Esophagus squamous epithelium (tissue), 5 donors: ENCODE data around the gene CARMIL3. TPM values are rescaled to one million over a fixed set of nuclear protein-coding genes. Genes with fewer than 3 reads are reported as not detected.

Experiments used
- DNase-seq: peaks from one replicate; lab custom pipeline; 2025; lab: John Stamatoyannopoulos, UW
- H3K27ac ChIP-seq, 4 donors: fragments of 200-600 bp; sonication (generic); one replicate each; pipeline ENCODE4 v1.5.1; 2016 to 2019; ENCODE audit warnings: mild to moderate bottlenecking in 1 of 4
- H3K27me3 ChIP-seq, 4 donors: fragments of 200-600 bp; sonication (generic); 1 replicate in 3 of 4; 2 replicates in 1 of 4; pipeline versions ENCODE4 v1.5.1 to v1.6.0; 2017 to 2021; ENCODE audit warnings: antibody characterized with exemption in 1 of 4
- H3K36me3 ChIP-seq, 3 donors: fragments of 200-600 bp; sonication (generic); one replicate each; pipeline ENCODE4 v1.5.1; 2016 to 2019
- H3K4me1 ChIP-seq, 3 donors: fragments of 200-600 bp; sonication (generic); one replicate each; pipeline ENCODE4 v1.5.1; 2017 to 2019
- H3K4me3 ChIP-seq, 4 donors: fragments of 200-600 bp; sonication (generic); 1 replicate in 3 of 4; 2 replicates in 1 of 4; pipeline ENCODE4 v1.5.1; 2016 to 2019; ENCODE audit warnings: mild to moderate bottlenecking in 2 of 4, moderate library complexity in 1 of 4
- H3K9me3 ChIP-seq, 3 donors: fragments of 200-600 bp; sonication (generic); one replicate each; pipeline ENCODE4 v1.5.1; 2016 to 2019
- POLR2A ChIP-seq, 4 donors: fragments of 450-650 bp; IDR thresholded peaks; one replicate each; pipeline ENCODE4 v1.6.1; 2017; ENCODE audit warnings: antibody characterized with exemption in 4 of 4, mild to moderate bottlenecking in 4 of 4, moderate library complexity in 3 of 4
- WGBS, 2 donors: methylation state at CpG; one replicate each; pipeline ENCODE4 v1.1.5; 2018; 5-methylcytosine and 5-hydroxymethylcytosine counted together
- intact Hi-C: fragments of 100-400 bp; cut with DNase I; formaldehyde crosslinking; loops from one replicate; pipeline ENCODE4 v1.15.0; 2022
- total RNA-seq, 4 donors: library from RNA; depleted of rRNA; stranded (reverse); fragments of >200 nt; gene quantifications; one replicate each; pipeline ENCODE4 v1.1.0, GENCODE V29; 2016
- TF ChIP-seq, protein P1 (sequence below), 6 experiments: fragments of 450-650 bp in 4 of 6; fragments of 200-600 bp in 2 of 6; sonication (generic) in 2 of 6; IDR thresholded peaks; one replicate each; pipeline ENCODE4 v1.5.1; 2016 to 2019; ENCODE audit warnings: antibody characterized with exemption in 6 of 6, mild to moderate bottlenecking in 4 of 6, moderate library complexity in 4 of 6
- donor health status: DM: yes; HTN: yes; CAD: no.

Gene CARMIL3
- total RNA-seq, 4 donors from 2014 or later: 0.38 to 1.2 (median 0.86) TPM

DNA sequence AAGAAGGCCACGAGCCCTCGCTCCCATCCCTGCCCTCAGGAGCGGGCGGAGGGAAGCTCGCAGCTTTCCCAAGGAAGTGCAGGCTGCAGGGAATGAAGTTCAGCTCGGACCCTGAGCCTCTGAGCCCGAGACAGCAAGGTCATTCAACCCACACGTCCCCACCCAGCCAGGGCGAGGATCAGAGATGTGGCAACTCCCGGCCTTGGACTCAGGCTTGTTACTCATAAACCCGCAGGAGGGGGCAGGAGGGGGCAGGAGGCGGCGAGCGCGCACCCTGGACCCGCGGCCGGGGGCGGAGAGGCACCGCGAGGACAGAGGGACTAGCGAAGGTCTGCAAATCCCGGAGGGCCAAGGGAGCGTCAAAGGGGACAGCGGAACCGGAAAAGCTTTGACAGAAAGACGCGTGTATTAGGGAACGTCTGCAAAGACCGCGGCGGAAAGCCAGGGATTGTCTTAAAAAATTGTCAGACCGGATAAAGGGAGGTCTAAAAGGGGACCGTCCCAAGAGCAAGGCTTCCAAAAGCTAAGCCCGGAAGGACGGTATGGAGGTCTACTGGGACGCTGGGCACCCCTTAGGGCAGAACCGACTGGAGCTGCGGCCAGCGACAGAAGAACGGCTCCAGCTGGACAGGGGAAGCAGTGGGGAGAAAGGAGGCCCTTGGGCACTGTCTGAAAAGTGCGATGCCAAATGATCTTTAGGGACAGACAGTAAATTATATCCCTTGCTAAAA lies 62.2 kb downstream of the CARMIL3 start:
- Histone ChIP-seq H3K27ac (peak overlapping the region; percentile 96 to 99 (median 99)), H3K4me3 (peak overlapping the region; percentile 46 to 84 (median 68)), H3K36me3 (peaks cover 6 to 25% (median 8%) of the 10 kb centered on the region in 3 donors), H3K27me3 (no peaks in the 10 kb centered on the region), H3K9me3 (no peaks in the 10 kb centered on the region), H3K4me1 (peaks cover 12 to 33% (median 17%) of the 10 kb centered on the region in 3 donors)
- TF ChIP-seq POLR2A (IDR thresholded peaks at IDR 0.05): peak in 2 of 4 donors; percentile 9 to 73
- TF ChIP-seq, protein P1, sequence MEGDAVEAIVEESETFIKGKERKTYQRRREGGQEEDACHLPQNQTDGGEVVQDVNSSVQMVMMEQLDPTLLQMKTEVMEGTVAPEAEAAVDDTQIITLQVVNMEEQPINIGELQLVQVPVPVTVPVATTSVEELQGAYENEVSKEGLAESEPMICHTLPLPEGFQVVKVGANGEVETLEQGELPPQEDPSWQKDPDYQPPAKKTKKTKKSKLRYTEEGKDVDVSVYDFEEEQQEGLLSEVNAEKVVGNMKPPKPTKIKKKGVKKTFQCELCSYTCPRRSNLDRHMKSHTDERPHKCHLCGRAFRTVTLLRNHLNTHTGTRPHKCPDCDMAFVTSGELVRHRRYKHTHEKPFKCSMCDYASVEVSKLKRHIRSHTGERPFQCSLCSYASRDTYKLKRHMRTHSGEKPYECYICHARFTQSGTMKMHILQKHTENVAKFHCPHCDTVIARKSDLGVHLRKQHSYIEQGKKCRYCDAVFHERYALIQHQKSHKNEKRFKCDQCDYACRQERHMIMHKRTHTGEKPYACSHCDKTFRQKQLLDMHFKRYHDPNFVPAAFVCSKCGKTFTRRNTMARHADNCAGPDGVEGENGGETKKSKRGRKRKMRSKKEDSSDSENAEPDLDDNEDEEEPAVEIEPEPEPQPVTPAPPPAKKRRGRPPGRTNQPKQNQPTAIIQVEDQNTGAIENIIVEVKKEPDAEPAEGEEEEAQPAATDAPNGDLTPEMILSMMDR (IDR thresholded peaks at IDR 0.05): no peak
- intact Hi-C loops: no loop called here
- DNase-seq: peak; percentile 58
- WGBS, 2 donors: 1% methylated on average over 25 to 30 of the region's 42 CpGs

DNA sequence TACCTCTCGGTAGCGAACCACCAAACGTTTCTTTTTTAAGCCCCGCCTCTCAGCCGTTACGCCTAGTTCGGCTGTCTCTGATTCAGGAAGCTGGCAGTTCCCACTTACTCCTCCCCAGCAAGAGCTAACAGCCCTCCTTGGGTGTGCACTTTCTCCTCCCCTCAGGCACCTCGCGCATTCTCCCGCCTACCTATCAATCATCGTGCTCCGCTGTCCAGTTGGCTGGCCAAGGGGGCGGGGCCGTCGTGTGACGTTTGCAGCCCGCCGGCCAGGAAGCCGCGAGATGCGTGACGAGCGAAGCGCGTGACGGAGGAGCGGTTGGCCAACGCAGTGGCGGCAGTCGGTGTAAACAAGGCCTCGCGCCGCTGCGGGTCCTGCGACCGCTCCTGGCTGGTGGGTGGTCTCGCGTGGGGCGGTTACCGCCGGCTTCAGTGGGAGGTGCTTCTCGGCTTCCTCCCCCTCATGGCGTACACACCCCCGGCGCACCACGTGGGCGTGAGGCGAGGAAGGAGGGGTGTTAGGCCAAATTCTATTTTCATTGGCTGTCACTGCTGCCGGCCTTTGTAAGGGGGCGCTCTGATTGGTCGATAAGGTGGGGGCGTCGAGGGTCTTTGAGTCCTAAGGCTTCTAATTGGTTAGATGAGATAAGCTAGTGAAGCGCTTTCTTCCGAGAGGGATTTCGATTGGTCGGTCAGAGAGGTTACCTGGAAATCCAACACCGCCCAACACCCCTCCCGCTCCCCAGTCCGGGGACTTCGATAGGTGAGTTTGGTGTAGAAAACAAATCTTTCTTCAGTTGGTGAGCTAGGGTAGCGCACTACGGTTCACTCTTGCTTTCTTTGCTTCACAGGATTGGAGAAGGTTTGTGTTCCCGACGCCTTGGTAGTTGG lies 63.0 kb downstream of the CARMIL3 start, which contains the start of the genes DCAF11 and NRL:
Gene DCAF11, plus strand, starts transcription at position 246 of the 890 bp plus-strand sequence. CDS start 818 bp downstream, outside the sequence.
Gene NRL, minus strand, starts transcription at position 418 of the 890 bp plus-strand sequence. CDS start 32,101 bp downstream, outside the sequence.
- intact Hi-C loops: no loop called here
- Histone ChIP-seq H3K36me3 (peaks cover 9 to 33% (median 15%) of the 10 kb centered on the region in 3 donors), H3K4me1 (peaks cover 12 to 28% (median 17%) of the 10 kb centered on the region in 3 donors), H3K4me3 (peak within 1 kb of the TSS; percentile 46 to 84 (median 68)), H3K27ac (peak within 1 kb of the TSS; percentile 96 to 99 (median 99)), H3K9me3 (no peaks in the 10 kb centered on the region), H3K27me3 (no peaks in the 10 kb centered on the region)
- peak in 2 of 4 donors; percentile 31 to 59 for TF ChIP-seq POLR2A (IDR thresholded peaks at IDR 0.05)
- TF ChIP-seq, protein P1 (IDR thresholded peaks at IDR 0.05): peak in 1 of 6 experiments; percentile 4
- peak; percentile 95 for DNase-seq
- WGBS, 2 donors: 0 to 1% methylated on average over 30 to 55 of the region's 65 CpGs

DNA sequence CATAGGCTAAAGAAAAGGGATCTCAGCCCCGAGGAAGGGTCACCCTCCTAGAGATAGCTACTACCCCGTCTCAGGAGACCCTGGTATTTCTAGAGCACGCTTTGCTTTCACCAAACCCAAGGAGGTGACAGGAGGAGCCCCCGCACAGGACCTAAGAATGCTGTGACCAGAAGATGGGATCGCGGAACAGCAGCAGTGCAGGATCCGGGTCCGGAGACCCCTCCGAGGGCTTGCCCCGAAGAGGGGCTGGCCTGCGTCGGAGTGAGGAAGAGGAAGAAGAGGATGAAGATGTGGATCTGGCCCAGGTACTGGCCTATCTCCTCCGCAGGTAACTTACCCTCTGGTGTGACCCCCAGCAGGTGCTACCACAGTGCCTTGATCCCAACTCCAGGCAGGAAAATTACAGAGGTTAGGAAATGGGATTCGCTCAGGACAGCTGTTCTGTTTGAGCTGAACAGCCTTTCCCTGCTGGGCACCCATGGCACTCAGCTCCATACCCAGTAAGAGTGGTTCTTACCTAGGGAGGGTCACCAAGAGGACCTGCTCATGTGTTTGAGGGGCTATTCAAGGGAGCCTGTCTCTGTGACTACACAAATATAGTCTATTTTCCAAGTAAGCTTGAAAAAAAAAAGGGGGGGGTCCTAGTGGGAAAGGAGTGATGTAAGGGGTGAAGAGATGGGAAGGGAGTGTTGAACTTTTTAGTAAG lies 63.8 kb downstream of the CARMIL3 start:
- Histone ChIP-seq H3K9me3 (no peaks in the 10 kb centered on the region), H3K36me3 (peaks cover 11 to 41% (median 21%) of the 10 kb centered on the region in 3 donors), H3K4me1 (peaks cover 12 to 28% (median 17%) of the 10 kb centered on the region in 3 donors), H3K27me3 (no peaks in the 10 kb centered on the region), H3K4me3 (peak overlapping the region; percentile 46 to 84 (median 68)), H3K27ac (peak overlapping the region; percentile 96 to 99 (median 99))
- 0 to 4% methylated on average over 11 to 12 of the region's 14 CpGs for WGBS, 2 donors
- intact Hi-C loops: no loop called here
- DNase-seq: no peak
- TF ChIP-seq, protein P1 (IDR thresholded peaks at IDR 0.05): no peak
- no peak for TF ChIP-seq POLR2A (IDR thresholded peaks at IDR 0.05)

DNA sequence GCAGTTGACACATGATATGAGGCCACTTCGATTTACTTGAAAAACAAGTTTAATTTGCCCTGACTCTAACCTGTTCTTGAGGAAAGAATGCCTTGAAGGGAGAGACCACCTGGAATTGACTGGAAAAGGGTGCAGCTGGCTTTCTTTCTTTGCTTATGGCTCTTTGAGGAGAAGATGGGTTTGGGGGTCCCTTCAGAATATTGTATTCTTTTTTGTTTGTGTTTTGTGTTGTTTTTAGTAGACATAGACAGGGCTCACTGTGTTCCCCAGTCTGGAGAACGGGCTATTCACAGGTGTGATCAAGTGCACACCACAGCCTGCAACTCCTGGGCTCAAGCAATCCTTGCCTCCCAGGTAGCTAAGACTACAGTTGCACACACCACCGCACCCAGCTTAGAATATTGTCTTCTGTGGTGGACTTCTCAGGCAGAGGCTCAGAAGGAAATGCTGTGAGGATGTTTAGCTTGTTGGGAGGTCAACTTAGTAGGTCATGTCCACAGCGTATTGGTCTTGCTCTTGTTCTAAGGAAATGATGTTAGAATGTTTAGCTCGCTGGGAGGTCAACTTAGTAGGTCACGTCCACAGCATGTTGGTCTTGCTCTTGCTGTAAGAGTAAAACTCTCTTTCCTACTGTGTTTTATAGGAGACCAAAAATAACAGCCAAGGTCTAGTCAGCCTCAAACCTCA lies 64.5 kb downstream of the CARMIL3 start:
- intact Hi-C loops: no loop called here

More for the DNA sequence above, 64.5 kb downstream of the CARMIL3 start:
- Histone ChIP-seq H3K27me3 (no peaks in the 10 kb centered on the region), H3K4me1 (peaks cover 12 to 28% (median 17%) of the 10 kb centered on the region in 3 donors), H3K36me3 (peaks cover 11 to 48% (median 28%) of the 10 kb centered on the region in 3 donors), H3K9me3 (no peaks in the 10 kb centered on the region), H3K4me3 (peak overlapping the region; percentile 46 to 84 (median 68)), H3K27ac (peak overlapping the region in 3 of 4 donors; percentile 96 to 99 (median 99))
- no peak for DNase-seq
- WGBS, 2 donors: 73 to 79% methylated on average over 5 to 6 of the region's 6 CpGs
- TF ChIP-seq POLR2A (IDR thresholded peaks at IDR 0.05): no peak
- TF ChIP-seq, protein P1 (IDR thresholded peaks at IDR 0.05): no peak
